ENCODE data around the gene TMEM178A.
"Not testable (repeated sequence)": the region's sequence is repeated elsewhere in the genome, so short reads cannot be mapped to it uniquely, and the experiment has no call there.

TMEM178A gene

GRCh38 chr2:39649511-39649910 lies 16.2 kb upstream of the TMEM178A start:
- peaks cover 5% of the 10 kb centered on the region for H3K27me3 ChIP-seq (ENCODE audit: control insufficient read depth, insufficient read depth, low read length)
- no peak overlapping the region for H3K4me2 ChIP-seq (ENCODE audit: low read length)
- H3K36me3 ChIP-seq (ENCODE audit: insufficient read depth, low read length) = no peaks in the 10 kb centered on the region
- H3K9ac ChIP-seq (ENCODE audit: low read depth, low read length) = no peak overlapping the region
- H3K4me3 ChIP-seq (ENCODE audit: low read length) = no peak overlapping the region
- no peaks in the 10 kb centered on the region for H3K9me3 ChIP-seq (replicated peaks; ENCODE audit: low read length)
- no peaks in the 10 kb centered on the region for H3K4me1 ChIP-seq (ENCODE audit: control insufficient read depth, insufficient read depth, low read length)

DNA sequence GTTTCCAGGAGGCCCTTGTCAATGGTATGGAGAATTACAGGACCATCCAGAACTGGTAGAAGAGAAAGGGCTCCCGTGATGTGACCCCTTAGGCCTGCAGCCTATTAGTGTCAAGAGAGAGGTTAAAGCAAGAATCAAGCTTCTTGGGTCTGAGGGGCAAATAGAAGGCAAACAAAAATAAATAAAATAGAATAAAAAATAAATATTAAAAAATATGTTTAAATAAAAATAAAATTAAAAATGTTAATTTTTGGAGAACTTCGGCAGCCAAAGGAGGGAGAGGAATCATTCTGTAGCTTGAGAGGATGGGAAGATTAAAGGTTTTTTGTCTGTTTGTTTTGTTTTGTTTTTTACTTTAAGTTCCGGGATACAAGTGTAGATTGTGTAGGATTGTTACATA lies 15.2 kb upstream of the TMEM178A start:
- no peak overlapping the region for H3K9ac ChIP-seq (ENCODE audit: low read depth, low read length)
- no peaks in the 10 kb centered on the region for H3K4me1 ChIP-seq (ENCODE audit: control insufficient read depth, insufficient read depth, low read length)
- no peak overlapping the region for H3K4me3 ChIP-seq (ENCODE audit: low read length)
- peaks cover 5% of the 10 kb centered on the region for H3K27me3 ChIP-seq (ENCODE audit: control insufficient read depth, insufficient read depth, low read length)
- H3K9me3 ChIP-seq (replicated peaks; ENCODE audit: low read length) = no peaks in the 10 kb centered on the region
- no peaks in the 10 kb centered on the region for H3K36me3 ChIP-seq (ENCODE audit: insufficient read depth, low read length)
- H3K4me2 ChIP-seq (ENCODE audit: low read length) = no peak overlapping the region

GRCh38 chr2:39656215-39656614 lies 9.5 kb upstream of the TMEM178A start:
- H3K4me2 ChIP-seq (ENCODE audit: low read length); H3K4me3 ChIP-seq (ENCODE audit: low read length); H3K27me3 ChIP-seq (ENCODE audit: control insufficient read depth, insufficient read depth, low read length); H3K9me3 ChIP-seq (replicated peaks; ENCODE audit: low read length); H3K36me3 ChIP-seq (ENCODE audit: insufficient read depth, low read length); H3K4me1 ChIP-seq (ENCODE audit: control insufficient read depth, insufficient read depth, low read length); H3K9ac ChIP-seq (ENCODE audit: low read depth, low read length): not testable (repeated sequence)

DNA sequence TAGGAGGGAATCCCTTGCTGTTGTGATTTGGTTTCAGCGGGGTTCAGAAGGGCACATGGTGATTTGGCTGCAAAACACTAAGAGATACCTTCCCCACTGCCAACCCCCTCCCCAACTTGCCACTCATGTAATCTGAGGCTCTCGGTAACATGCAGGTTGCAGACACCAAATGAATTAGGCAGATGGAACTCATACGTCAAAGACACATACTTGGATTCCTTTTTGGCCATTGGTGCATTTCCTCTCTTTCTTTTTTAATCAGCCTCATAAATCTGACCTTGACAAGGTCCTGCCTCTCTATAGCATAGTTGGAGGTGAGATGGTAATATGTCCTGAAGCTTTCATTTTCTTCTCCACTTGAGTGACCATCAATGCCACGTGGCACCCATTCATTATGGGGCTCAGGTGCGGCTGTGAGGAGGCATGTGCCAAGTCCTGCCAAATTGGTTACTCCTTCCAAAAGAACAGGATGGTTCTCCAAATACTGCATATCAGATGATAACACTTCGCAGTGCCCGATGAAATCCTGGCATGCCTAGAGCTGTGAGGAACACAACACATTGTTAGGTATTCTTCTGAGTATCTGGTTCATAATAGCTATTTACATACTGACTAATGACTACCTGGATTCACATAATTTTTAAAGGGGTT lies 8.3 kb upstream of the TMEM178A start:
- Histone ChIP-seq H3K9me3 (replicated peaks; ENCODE audit: low read length) (no peaks in the 10 kb centered on the region), H3K36me3 (ENCODE audit: insufficient read depth, low read length) (no peaks in the 10 kb centered on the region), H3K27me3 (ENCODE audit: control insufficient read depth, insufficient read depth, low read length) (peaks cover 5% of the 10 kb centered on the region), H3K4me3 (ENCODE audit: low read length) (no peak overlapping the region), H3K9ac (ENCODE audit: low read depth, low read length) (no peak overlapping the region), H3K4me1 (ENCODE audit: control insufficient read depth, insufficient read depth, low read length) (no peaks in the 10 kb centered on the region), H3K4me2 (ENCODE audit: low read length) (no peak overlapping the region)

DNA sequence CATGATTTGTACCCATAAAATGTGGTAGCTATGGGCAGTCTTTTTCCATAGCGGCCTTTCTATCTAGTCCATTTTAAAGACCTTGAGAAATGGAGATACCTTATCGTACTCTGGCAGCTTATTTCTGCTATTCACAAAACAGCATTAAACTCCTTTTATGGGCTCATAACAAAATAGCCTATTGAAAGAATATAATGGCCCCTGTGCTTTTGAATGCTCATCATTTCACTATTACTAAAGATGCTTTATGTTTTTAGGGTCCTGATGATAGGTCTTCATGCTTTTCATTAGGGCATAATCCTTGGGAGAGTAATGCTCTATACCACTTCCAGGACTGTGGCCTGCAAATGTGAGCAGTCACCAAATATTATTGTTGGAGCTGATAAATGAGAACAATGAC lies 7.3 kb upstream of the TMEM178A start:
- Histone ChIP-seq H3K4me3 (ENCODE audit: low read length) (no peak overlapping the region), H3K9me3 (replicated peaks; ENCODE audit: low read length) (no peaks in the 10 kb centered on the region), H3K27me3 (ENCODE audit: control insufficient read depth, insufficient read depth, low read length) (peaks cover 2% of the 10 kb centered on the region), H3K4me1 (ENCODE audit: control insufficient read depth, insufficient read depth, low read length) (no peaks in the 10 kb centered on the region), H3K9ac (ENCODE audit: low read depth, low read length) (no peak overlapping the region), H3K36me3 (ENCODE audit: insufficient read depth, low read length) (no peaks in the 10 kb centered on the region), H3K4me2 (ENCODE audit: low read length) (no peak overlapping the region)

GRCh38 chr2:39659765-39660611 lies 5.7 kb upstream of the TMEM178A start:
- Histone ChIP-seq H3K36me3 (ENCODE audit: insufficient read depth, low read length) (no peaks in the 10 kb centered on the region), H3K4me1 (ENCODE audit: control insufficient read depth, insufficient read depth, low read length) (no peaks in the 10 kb centered on the region), H3K9me3 (replicated peaks; ENCODE audit: low read length) (no peaks in the 10 kb centered on the region), H3K27me3 (ENCODE audit: control insufficient read depth, insufficient read depth, low read length) (peaks cover 10% of the 10 kb centered on the region), H3K4me3 (ENCODE audit: low read length) (no peak overlapping the region), H3K4me2 (ENCODE audit: low read length) (no peak overlapping the region), H3K9ac (ENCODE audit: low read depth, low read length) (no peak overlapping the region)

DNA sequence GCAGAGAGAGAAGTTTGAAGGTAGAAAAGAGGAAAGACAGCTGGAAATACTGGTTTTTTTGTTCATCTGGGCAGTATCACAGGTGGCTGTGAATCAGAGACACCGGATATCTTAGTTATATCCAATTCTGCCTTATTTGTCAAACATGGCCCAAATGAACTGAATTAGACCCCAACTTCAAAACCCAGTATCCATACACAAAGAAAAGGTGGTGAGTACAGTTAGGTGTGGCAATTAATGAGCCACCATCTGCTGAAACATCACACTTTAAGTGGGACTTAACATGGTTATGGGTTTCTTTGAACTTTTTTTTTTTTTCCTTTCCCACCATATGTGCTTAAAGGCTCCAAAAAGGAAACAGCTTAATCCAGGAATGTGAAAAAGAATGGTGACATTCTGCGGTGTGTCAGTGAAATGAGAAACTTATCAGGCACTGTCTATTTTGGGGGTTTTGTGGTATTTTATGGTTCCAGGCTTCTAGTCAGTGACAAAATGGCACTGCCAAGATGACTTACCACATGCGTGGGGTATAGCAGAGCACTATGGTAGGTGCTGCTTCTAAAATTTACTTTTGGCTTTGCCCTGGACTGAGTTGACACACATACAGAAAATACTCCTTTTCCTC lies 5.0 kb upstream of the TMEM178A start:
- Histone ChIP-seq H3K4me1 (ENCODE audit: control insufficient read depth, insufficient read depth, low read length) (no peaks in the 10 kb centered on the region), H3K36me3 (ENCODE audit: insufficient read depth, low read length) (no peaks in the 10 kb centered on the region), H3K4me3 (ENCODE audit: low read length) (no peak overlapping the region), H3K9ac (ENCODE audit: low read depth, low read length) (no peak overlapping the region), H3K27me3 (ENCODE audit: control insufficient read depth, insufficient read depth, low read length) (peaks cover 14% of the 10 kb centered on the region), H3K4me2 (ENCODE audit: low read length) (no peak overlapping the region), H3K9me3 (replicated peaks; ENCODE audit: low read length) (no peaks in the 10 kb centered on the region)

GRCh38 chr2:39661826-39662225 lies 3.9 kb upstream of the TMEM178A start:
- Histone ChIP-seq H3K4me2 (ENCODE audit: low read length) (no peak overlapping the region), H3K27me3 (ENCODE audit: control insufficient read depth, insufficient read depth, low read length) (peaks cover 25% of the 10 kb centered on the region), H3K4me1 (ENCODE audit: control insufficient read depth, insufficient read depth, low read length) (peaks cover 8% of the 10 kb centered on the region), H3K36me3 (ENCODE audit: insufficient read depth, low read length) (no peaks in the 10 kb centered on the region), H3K9me3 (replicated peaks; ENCODE audit: low read length) (no peaks in the 10 kb centered on the region), H3K4me3 (ENCODE audit: low read length) (no peak overlapping the region), H3K9ac (ENCODE audit: low read depth, low read length) (no peak overlapping the region)

DNA sequence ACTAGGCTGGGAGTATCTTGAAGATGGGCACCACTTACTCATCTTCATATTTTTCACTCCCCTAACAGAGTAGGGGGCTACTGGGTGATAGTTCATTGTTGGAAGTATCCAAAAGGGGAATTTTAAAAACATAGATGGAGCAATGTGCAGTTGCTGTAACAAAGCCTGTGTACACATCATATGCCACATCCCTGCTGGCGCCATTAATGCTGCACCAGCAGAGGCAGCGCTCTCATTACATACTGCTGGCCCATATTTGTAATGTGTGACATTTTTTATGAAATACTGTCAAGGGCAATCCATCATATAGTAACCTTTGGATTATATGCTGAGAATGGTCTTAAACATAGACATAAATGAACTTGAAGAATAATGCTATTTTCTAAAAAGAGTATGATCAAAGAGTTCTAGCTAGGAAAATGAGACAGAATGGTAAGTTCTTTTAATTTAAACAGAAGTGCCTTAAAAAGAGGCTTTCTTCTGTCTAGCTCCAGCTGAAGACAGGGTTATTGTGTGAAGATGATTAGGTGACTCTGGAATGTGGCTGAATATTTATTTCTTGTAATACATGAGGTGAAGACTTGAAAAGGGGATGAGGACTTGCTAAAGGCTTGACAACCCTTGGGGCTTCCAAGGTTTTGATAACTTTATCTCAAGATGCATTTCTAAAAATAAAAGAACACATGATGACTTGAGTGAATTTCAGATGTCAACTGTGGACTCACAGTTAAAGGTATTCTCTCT lies 2.4 kb upstream of the TMEM178A start:
- peaks cover 40% of the 10 kb centered on the region for H3K27me3 ChIP-seq (ENCODE audit: control insufficient read depth, insufficient read depth, low read length)

DNA sequence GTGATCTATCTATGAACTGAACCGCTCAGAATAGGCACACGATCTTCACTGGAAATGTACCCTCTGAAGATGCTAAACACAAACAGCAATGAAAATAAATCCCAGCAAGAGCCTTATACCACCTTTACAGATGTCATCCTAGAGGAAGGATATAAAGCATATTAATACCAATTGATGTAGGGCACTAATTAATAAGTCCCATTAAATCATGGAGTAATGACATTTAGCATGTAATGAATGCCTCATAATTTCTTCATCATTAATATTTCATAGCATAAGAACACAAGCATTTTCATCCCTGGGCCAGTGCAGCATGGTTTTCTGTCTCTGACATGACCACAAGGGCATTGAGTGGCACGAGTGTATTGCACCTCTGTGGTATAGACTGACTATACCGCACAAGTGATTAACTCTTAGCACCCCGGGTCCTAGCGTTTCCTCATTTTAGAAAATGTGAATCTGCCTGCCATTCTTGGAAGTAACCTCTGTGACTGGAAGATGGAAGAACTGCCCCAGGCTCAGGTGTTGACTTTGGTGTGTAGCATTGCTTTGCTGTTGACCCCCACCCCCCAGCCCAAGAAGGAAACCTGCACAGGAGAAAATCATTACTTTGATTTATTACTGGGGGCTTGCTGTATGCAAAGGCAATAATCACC lies 1.4 kb upstream of the TMEM178A start:
- Histone ChIP-seq H3K9me3 (replicated peaks; ENCODE audit: low read length) (no peaks in the 10 kb centered on the region), H3K4me1 (ENCODE audit: control insufficient read depth, insufficient read depth, low read length) (peaks cover 10% of the 10 kb centered on the region), H3K9ac (ENCODE audit: low read depth, low read length) (no peak overlapping the region), H3K36me3 (ENCODE audit: insufficient read depth, low read length) (no peaks in the 10 kb centered on the region), H3K4me2 (ENCODE audit: low read length) (no peak overlapping the region), H3K4me3 (ENCODE audit: low read length) (no peak overlapping the region), H3K27me3 (ENCODE audit: control insufficient read depth, insufficient read depth, low read length) (peaks cover 50% of the 10 kb centered on the region)

More for the DNA sequence above, 2.4 kb upstream of the TMEM178A start:
- no peaks in the 10 kb centered on the region for H3K36me3 ChIP-seq (ENCODE audit: insufficient read depth, low read length)
- no peak overlapping the region for H3K9ac ChIP-seq (ENCODE audit: low read depth, low read length)
- no peak overlapping the region for H3K4me2 ChIP-seq (ENCODE audit: low read length)
- H3K4me3 ChIP-seq (ENCODE audit: low read length) = no peak overlapping the region
- H3K4me1 ChIP-seq (ENCODE audit: control insufficient read depth, insufficient read depth, low read length) = peaks cover 10% of the 10 kb centered on the region
- no peaks in the 10 kb centered on the region for H3K9me3 ChIP-seq (replicated peaks; ENCODE audit: low read length)

All from skeletal muscle satellite cell (primary cell).